Vagina (tissue), 2 donors: ENCODE data around the gene ZYG11B. TPM values are rescaled to one million over a fixed set of nuclear protein-coding genes. Genes with fewer than 3 reads are reported as not detected.
"Not testable (repeated sequence)": the region's sequence is repeated elsewhere in the genome, so short reads cannot be mapped to it uniquely, and the experiment has no call there.

Source experiments
- DNase-seq, 2 donors: peaks; one replicate each; pipeline ENCODE4 v3.0.0-alpha.2; 2017; ENCODE audit errors: extremely low spot score in 2 of 2
- H3K27ac ChIP-seq: fragments of 200-600 bp; sonication (generic); one replicate; pipeline ENCODE4 v1.5.1; 2019
- H3K27me3 ChIP-seq: fragments of 200-600 bp; sonication (generic); one replicate; pipeline ENCODE4 v1.5.1; 2019
- H3K36me3 ChIP-seq, 2 donors: fragments of 200-600 bp; sonication (generic); one replicate each; pipeline ENCODE4 v1.5.1; 2017 to 2019
- H3K4me1 ChIP-seq: fragments of 200-600 bp; sonication (generic); one replicate; pipeline ENCODE4 v1.5.1; 2019
- H3K4me3 ChIP-seq, 2 donors: fragments of 200-600 bp; sonication (generic); 1 replicate in 1 of 2; 2 replicates in 1 of 2; pipeline ENCODE4 v1.5.1; 2016 to 2019
- H3K9me3 ChIP-seq: fragments of 200-600 bp; sonication (generic); one replicate; pipeline ENCODE4 v1.5.1; 2019
- CTCF ChIP-seq, 3 experiments: fragments of 450-650 bp in 2 of 3; fragments of 200-600 bp in 1 of 3; sonication (generic) in 1 of 3; IDR thresholded peaks; one replicate each; pipeline ENCODE4 v1.5.1; 2017 to 2019; ENCODE audit warnings: antibody characterized with exemption in 3 of 3, mild to moderate bottlenecking in 2 of 3, moderate library complexity in 2 of 3
- POLR2A ChIP-seq, 2 donors: fragments of 450-650 bp; IDR thresholded peaks; one replicate each; pipeline ENCODE4 v1.6.1; 2017; ENCODE audit warnings: antibody characterized with exemption in 2 of 2, mild to moderate bottlenecking in 2 of 2, moderate library complexity in 2 of 2
- POLR2AphosphoS5 ChIP-seq, 2 donors: sonication (generic); formaldehyde crosslinking; IDR thresholded peaks; one replicate each; pipeline ENCODE4 v1.9.0; 2017; ENCODE audit warnings: antibody characterized with exemption in 2 of 2, mild to moderate bottlenecking in 2 of 2, low read depth in 1 of 2; ENCODE audit not compliant: insufficient read depth in 1 of 2
- intact Hi-C: fragments of 100-400 bp; cut with DNase I; formaldehyde crosslinking; loops from one replicate; pipeline ENCODE4 v1.15.1; 2023
- total RNA-seq: library from RNA; depleted of rRNA; stranded (reverse); fragments of >200 nt; gene quantifications from one replicate; pipeline ENCODE4 v1.2.3, GENCODE V29; 2016

Gene ZYG11B
- total RNA-seq, 1 donor from 2014 or later = 30.4 TPM

GRCh38 chr1:52746189-52746588 is 19.9 kb downstream of the ZYG11B start:
- TF ChIP-seq POLR2A (IDR thresholded peaks at IDR 0.05) (no peak), POLR2AphosphoS5 (IDR thresholded peaks at IDR 0.05; ENCODE audit: insufficient read depth in 1 of 2, low read depth in 1 of 2) (no peak), CTCF (IDR thresholded peaks at IDR 0.05) (no peak)
- Histone ChIP-seq H3K36me3 (no peaks in the 10 kb centered on the region), H3K4me1 (peaks cover 39% of the 10 kb centered on the region), H3K4me3 (no peak overlapping the region), H3K27ac (no peak overlapping the region), H3K9me3 (no peaks in the 10 kb centered on the region), H3K27me3 (no peaks in the 10 kb centered on the region)
- DNase-seq = no peak
- intact Hi-C loops = no loop called here

GRCh38 chr1:52747450-52747849 is 21.2 kb downstream of the ZYG11B start:
- H3K36me3 ChIP-seq = no peaks in the 10 kb centered on the region
- H3K9me3 ChIP-seq = no peaks in the 10 kb centered on the region
- H3K4me3 ChIP-seq = no peak overlapping the region
- TF ChIP-seq POLR2A (IDR thresholded peaks at IDR 0.05) (no peak), POLR2AphosphoS5 (IDR thresholded peaks at IDR 0.05; ENCODE audit: insufficient read depth in 1 of 2, low read depth in 1 of 2) (no peak), CTCF (IDR thresholded peaks at IDR 0.05) (no peak)
- DNase-seq = no peak
- H3K4me1 ChIP-seq = peaks cover 50% of the 10 kb centered on the region
- no peaks in the 10 kb centered on the region for H3K27me3 ChIP-seq
- intact Hi-C loops = no loop called here
- no peak overlapping the region for H3K27ac ChIP-seq

- Histone ChIP-seq H3K27me3 (no peaks in the 10 kb centered on the region), H3K27ac (no peak overlapping the region), H3K4me3 (no peak overlapping the region), H3K36me3 (no peaks in the 10 kb centered on the region), H3K9me3 (no peaks in the 10 kb centered on the region), H3K4me1 (peaks cover 50% of the 10 kb centered on the region)
- intact Hi-C loops = no loop called here
- TF ChIP-seq CTCF (IDR thresholded peaks at IDR 0.05) = peak in 1 of 3 experiments; percentile 5
- TF ChIP-seq POLR2AphosphoS5 (IDR thresholded peaks at IDR 0.05; ENCODE audit: insufficient read depth in 1 of 2, low read depth in 1 of 2) = no peak
- TF ChIP-seq POLR2A (IDR thresholded peaks at IDR 0.05) = no peak
- DNase-seq = no peak
Observed at GRCh38 chr1:52748119-52748518, 21.9 kb downstream of the ZYG11B start.

- peaks cover 50% of the 10 kb centered on the region for H3K4me1 ChIP-seq
- H3K4me3 ChIP-seq, H3K9me3 ChIP-seq, H3K27me3 ChIP-seq, intact Hi-C loops, DNase-seq, H3K36me3 ChIP-seq, H3K27ac ChIP-seq: not testable (repeated sequence)
Observed at GRCh38 chr1:52749496-52749895, 23.2 kb downstream of the ZYG11B start.

- H3K9me3 ChIP-seq, H3K4me3 ChIP-seq, H3K27me3 ChIP-seq, H3K27ac ChIP-seq, DNase-seq, H3K36me3 ChIP-seq, intact Hi-C loops: not testable (repeated sequence)
- peaks cover 50% of the 10 kb centered on the region for H3K4me1 ChIP-seq
Observed at GRCh38 chr1:52750139-52750538, 23.9 kb downstream of the ZYG11B start.

GRCh38 chr1:52751589-52752483 is 25.6 kb downstream of the ZYG11B start:
- Histone ChIP-seq H3K27ac (no peak overlapping the region), H3K9me3 (no peaks in the 10 kb centered on the region), H3K27me3 (no peaks in the 10 kb centered on the region), H3K4me3 (no peak overlapping the region), H3K36me3 (peaks cover 0 to 2% of the 10 kb centered on the region in 2 donors), H3K4me1 (peaks cover 45% of the 10 kb centered on the region)
- intact Hi-C loops = no loop called here
- no peak for DNase-seq
- TF ChIP-seq POLR2A (IDR thresholded peaks at IDR 0.05) (no peak), CTCF (IDR thresholded peaks at IDR 0.05) (no peak)
